ENCODE results near the gene PTPRU. TPM values are rescaled to one million over a fixed set of nuclear protein-coding genes. Genes with fewer than 3 reads are reported as not detected.

The PTPRU gene
- total RNA-seq, 1 donor from 2014 or later = 3.5 TPM

GRCh38 chr1:29290414-29290985 is 54.2 kb downstream of the PTPRU start:
- TF ChIP-seq CTCF (IDR thresholded peaks at IDR 0.05) = no peak
- no peak overlapping the region for H3K27ac Mint-ChIP-seq (ENCODE audit: unreplicated experiment)
- peaks cover 2% of the 10 kb centered on the region for H3K4me1 Mint-ChIP-seq (ENCODE audit: unreplicated experiment)
- no peak for DNase-seq (ENCODE audit: extremely low spot score, unreplicated experiment)
- no peaks in the 10 kb centered on the region for H3K36me3 Mint-ChIP-seq (ENCODE audit: unreplicated experiment)
- H3K4me3 Mint-ChIP-seq (ENCODE audit: unreplicated experiment) = no peak overlapping the region
- no peaks in the 10 kb centered on the region for H3K9me3 Mint-ChIP-seq (ENCODE audit: unreplicated experiment)
- peaks cover 5% of the 10 kb centered on the region for H3K27me3 Mint-ChIP-seq (ENCODE audit: unreplicated experiment)

DNA sequence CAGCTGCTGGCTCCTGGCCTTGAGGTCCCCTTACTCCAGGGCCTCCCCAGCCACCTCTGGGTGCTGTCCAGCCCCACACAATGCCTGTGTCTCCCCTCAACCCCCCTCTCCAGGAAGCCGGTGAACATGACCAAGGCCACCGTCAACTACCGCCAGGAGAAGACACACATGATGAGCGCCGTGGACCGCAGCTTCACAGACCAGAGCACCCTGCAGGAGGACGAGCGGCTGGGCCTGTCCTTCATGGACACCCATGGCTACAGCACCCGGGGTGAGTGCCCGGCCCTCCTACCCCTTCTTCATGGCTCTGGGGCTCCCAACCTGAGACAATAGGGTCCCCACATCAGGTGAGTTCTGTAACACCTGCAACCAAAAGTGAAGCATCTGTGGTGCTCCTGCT is 55.4 kb downstream of the PTPRU start:
- Mint-ChIP-seq H3K4me3 (ENCODE audit: unreplicated experiment) (no peak overlapping the region), H3K27ac (ENCODE audit: unreplicated experiment) (no peak overlapping the region), H3K9me3 (ENCODE audit: unreplicated experiment) (no peaks in the 10 kb centered on the region), H3K4me1 (ENCODE audit: unreplicated experiment) (peaks cover 2% of the 10 kb centered on the region), H3K36me3 (ENCODE audit: unreplicated experiment) (no peaks in the 10 kb centered on the region), H3K27me3 (ENCODE audit: unreplicated experiment) (peaks cover 5% of the 10 kb centered on the region)
- no peak for TF ChIP-seq CTCF (IDR thresholded peaks at IDR 0.05)
- no peak for DNase-seq (ENCODE audit: extremely low spot score, unreplicated experiment)

DNA sequence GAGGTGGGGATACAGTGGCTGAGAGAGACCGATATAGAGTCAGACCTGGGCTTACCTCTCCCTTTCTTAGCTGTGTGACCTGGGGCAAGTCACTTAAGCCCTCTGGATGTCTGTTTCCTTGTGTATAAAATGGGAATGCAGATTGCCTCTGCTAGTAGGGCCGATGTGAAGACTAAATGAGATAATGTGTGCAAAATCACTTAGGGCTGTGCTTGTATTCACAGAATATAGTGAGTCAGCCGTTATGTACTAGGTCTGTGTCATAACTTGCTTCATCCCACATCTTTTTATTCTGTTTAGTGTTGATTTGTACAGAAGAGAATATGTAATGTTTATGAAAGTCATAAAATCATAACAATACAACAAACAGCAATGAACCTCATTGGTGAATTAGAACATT is 56.0 kb downstream of the PTPRU start:
- no peak for TF ChIP-seq CTCF (IDR thresholded peaks at IDR 0.05)
- peaks cover 5% of the 10 kb centered on the region for H3K27me3 Mint-ChIP-seq (ENCODE audit: unreplicated experiment)
- no peak for DNase-seq (ENCODE audit: extremely low spot score, unreplicated experiment)
- H3K9me3 Mint-ChIP-seq (ENCODE audit: unreplicated experiment) = no peaks in the 10 kb centered on the region
- H3K4me1 Mint-ChIP-seq (ENCODE audit: unreplicated experiment) = peaks cover 2% of the 10 kb centered on the region
- no peak overlapping the region for H3K27ac Mint-ChIP-seq (ENCODE audit: unreplicated experiment)
- H3K4me3 Mint-ChIP-seq (ENCODE audit: unreplicated experiment) = no peak overlapping the region
- H3K36me3 Mint-ChIP-seq (ENCODE audit: unreplicated experiment) = no peaks in the 10 kb centered on the region

DNA sequence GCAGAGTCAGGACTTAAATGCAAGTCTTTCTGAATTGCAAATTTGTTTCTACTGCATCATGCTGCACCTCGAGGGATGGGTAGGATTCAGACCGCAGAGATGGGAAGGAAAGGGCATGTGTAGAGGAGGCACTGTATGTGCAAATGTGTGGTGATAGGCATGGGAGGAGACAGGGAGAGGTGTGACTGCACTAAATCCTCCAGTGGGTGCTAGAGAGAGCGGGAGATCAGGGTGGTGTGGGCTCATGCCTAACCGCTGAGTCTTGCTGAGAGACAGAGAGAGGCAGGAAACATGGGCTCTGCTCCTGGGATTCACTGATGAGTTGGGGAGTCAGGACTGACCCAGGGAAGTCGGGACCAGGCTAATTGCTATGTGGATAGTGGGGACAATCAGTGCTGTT is 61.1 kb downstream of the PTPRU start:
- TF ChIP-seq CTCF (IDR thresholded peaks at IDR 0.05) = no peak
- Mint-ChIP-seq H3K27me3 (ENCODE audit: unreplicated experiment) (peaks cover 5% of the 10 kb centered on the region), H3K9me3 (ENCODE audit: unreplicated experiment) (no peaks in the 10 kb centered on the region), H3K4me1 (ENCODE audit: unreplicated experiment) (no peaks in the 10 kb centered on the region), H3K27ac (ENCODE audit: unreplicated experiment) (no peak overlapping the region), H3K4me3 (ENCODE audit: unreplicated experiment) (no peak overlapping the region), H3K36me3 (ENCODE audit: unreplicated experiment) (no peaks in the 10 kb centered on the region)
- no peak for DNase-seq (ENCODE audit: extremely low spot score, unreplicated experiment)

- H3K27me3 Mint-ChIP-seq (ENCODE audit: unreplicated experiment) = peaks cover 5% of the 10 kb centered on the region
- TF ChIP-seq CTCF (IDR thresholded peaks at IDR 0.05) = no peak
- DNase-seq (ENCODE audit: extremely low spot score, unreplicated experiment) = no peak
Observed at GRCh38 chr1:29298246-29298645, 61.9 kb downstream of the PTPRU start.

More at GRCh38 chr1:29298246-29298645, 61.9 kb downstream of the PTPRU start:
- no peaks in the 10 kb centered on the region for H3K9me3 Mint-ChIP-seq (ENCODE audit: unreplicated experiment)
- H3K27ac Mint-ChIP-seq (ENCODE audit: unreplicated experiment) = no peak overlapping the region
- H3K4me1 Mint-ChIP-seq (ENCODE audit: unreplicated experiment) = no peaks in the 10 kb centered on the region
- H3K4me3 Mint-ChIP-seq (ENCODE audit: unreplicated experiment) = no peak overlapping the region
- no peaks in the 10 kb centered on the region for H3K36me3 Mint-ChIP-seq (ENCODE audit: unreplicated experiment)

All from osteocyte (in vitro differentiated cells).